WTC11 (cell line): Measurements from ENCODE around the gene CD300A.

Source experiments
- AFF4 ChIP-seq: sonication (generic); formaldehyde crosslinking; IDR thresholded peaks from 2 replicates; pipeline ENCODE4 v1.8.1; 2023; ENCODE audit warnings: mild to moderate bottlenecking, missing genetic modification reagents, borderline replicate concordance
- CREB1 ChIP-seq: sonication (generic); formaldehyde crosslinking; IDR thresholded peaks from 2 replicates; pipeline ENCODE4 v1.8.0; 2023; ENCODE audit warnings: mild to moderate bottlenecking, missing genetic modification reagents
- CTCF ChIP-seq: fragments of 200-600 bp; IDR thresholded peaks from 2 replicates; pipeline ENCODE4 v1.8.0; 2022; ENCODE audit warnings: antibody characterized with exemption
- E2F1 ChIP-seq: sonication (generic); formaldehyde crosslinking; IDR thresholded peaks from 2 replicates; pipeline ENCODE4 v1.8.0; 2022; ENCODE audit warnings: mild to moderate bottlenecking, missing genetic modification reagents
- GABPB1 ChIP-seq: sonication (generic); formaldehyde crosslinking; IDR thresholded peaks from 2 replicates; pipeline ENCODE4 v1.8.1; 2023; ENCODE audit warnings: mild to moderate bottlenecking, missing genetic modification reagents
- KAT7 ChIP-seq: sonication (generic); formaldehyde crosslinking; IDR thresholded peaks from 2 replicates; pipeline ENCODE4 v1.8.1; 2023; ENCODE audit warnings: missing genetic modification reagents, mild to moderate bottlenecking, borderline replicate concordance
- MAX ChIP-seq: sonication (generic); formaldehyde crosslinking; IDR thresholded peaks from 2 replicates; pipeline ENCODE4 v1.8.0; 2022; ENCODE audit warnings: mild to moderate bottlenecking, missing genetic modification reagents
- PRDM15 ChIP-seq: sonication (generic); formaldehyde crosslinking; IDR thresholded peaks from 2 replicates; pipeline ENCODE4 v1.8.0; 2022; ENCODE audit warnings: missing genetic modification reagents
- USF2 ChIP-seq: sonication (generic); formaldehyde crosslinking; IDR thresholded peaks from 2 replicates; pipeline ENCODE4 v1.8.1; 2023; ENCODE audit warnings: mild to moderate bottlenecking, missing genetic modification reagents, moderate library complexity
- ZNF512 ChIP-seq: sonication (generic); formaldehyde crosslinking; IDR thresholded peaks from 2 replicates; pipeline ENCODE4 v1.8.1; 2022; ENCODE audit warnings: missing genetic modification reagents, borderline replicate concordance
- ZNF671 ChIP-seq: fragments of 250-450 bp; sonication (Bioruptor Pico); IDR thresholded peaks from 2 replicates; pipeline ENCODE4 v1.8.0; 2021; ENCODE audit warnings: mild to moderate bottlenecking

GRCh38 chr17:74455821-74456220, 10.6 kb upstream of the CD300A start:
- no peak for TF ChIP-seq CTCF
- no peak for TF ChIP-seq AFF4 (CRISPR knock-in tag)
- no peak for TF ChIP-seq USF2 (CRISPR knock-in tag)
- TF ChIP-seq GABPB1 (CRISPR knock-in tag), result no peak
- TF ChIP-seq E2F1 (CRISPR knock-in tag), result no peak
- TF ChIP-seq KAT7 (CRISPR knock-in tag), result no peak
- no peak for TF ChIP-seq MAX (CRISPR knock-in tag)
- TF ChIP-seq CREB1 (CRISPR knock-in tag), result no peak
- no peak for TF ChIP-seq ZNF671 (CRISPR knock-in tag)
- TF ChIP-seq ZNF512 (CRISPR knock-in tag), result no peak
- TF ChIP-seq PRDM15, result no peak
